ENCODE results near the gene SCYGR1. TPM values are rescaled to one million over a fixed set of nuclear protein-coding genes. Genes with fewer than 3 reads are reported as not detected.

SCYGR1 gene
- total and polyA plus RNA-seq, 2 of the 13 experiments (the other 11 are each of a cell fraction or from before 2014, with no cell fraction given), result not detected

- TF ChIP-seq, protein P1, sequence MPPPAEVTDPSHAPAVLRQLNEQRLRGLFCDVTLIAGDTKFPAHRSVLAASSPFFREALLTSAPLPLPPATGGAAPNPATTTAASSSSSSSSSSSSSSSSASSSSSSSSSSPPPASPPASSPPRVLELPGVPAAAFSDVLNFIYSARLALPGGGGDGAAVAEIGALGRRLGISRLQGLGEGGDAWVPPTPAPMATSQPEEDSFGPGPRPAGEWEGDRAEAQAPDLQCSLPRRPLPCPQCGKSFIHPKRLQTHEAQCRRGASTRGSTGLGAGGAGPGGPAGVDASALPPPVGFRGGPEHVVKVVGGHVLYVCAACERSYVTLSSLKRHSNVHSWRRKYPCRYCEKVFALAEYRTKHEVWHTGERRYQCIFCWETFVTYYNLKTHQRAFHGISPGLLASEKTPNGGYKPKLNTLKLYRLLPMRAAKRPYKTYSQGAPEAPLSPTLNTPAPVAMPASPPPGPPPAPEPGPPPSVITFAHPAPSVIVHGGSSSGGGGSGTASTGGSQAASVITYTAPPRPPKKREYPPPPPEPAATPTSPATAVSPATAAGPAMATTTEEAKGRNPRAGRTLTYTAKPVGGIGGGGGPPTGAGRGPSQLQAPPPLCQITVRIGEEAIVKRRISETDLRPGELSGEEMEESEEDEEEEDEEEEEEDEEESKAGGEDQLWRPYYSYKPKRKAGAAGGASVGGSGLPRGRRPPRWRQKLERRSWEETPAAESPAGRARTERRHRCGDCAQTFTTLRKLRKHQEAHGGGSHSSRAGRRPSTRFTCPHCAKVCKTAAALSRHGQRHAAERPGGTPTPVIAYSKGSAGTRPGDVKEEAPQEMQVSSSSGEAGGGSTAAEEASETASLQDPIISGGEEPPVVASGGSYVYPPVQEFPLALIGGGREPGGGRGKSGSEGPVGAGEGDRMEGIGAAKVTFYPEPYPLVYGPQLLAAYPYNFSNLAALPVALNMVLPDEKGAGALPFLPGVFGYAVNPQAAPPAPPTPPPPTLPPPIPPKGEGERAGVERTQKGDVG (CRISPR knock-in tag; IDR thresholded peaks at IDR 0.05; ENCODE audit: borderline replicate concordance), result no peak
- no peak for TF ChIP-seq ZNF121 (CRISPR knock-in tag; IDR thresholded peaks at IDR 0.05)
- no peak for TF ChIP-seq NFYB (CRISPR knock-in tag; IDR thresholded peaks at IDR 0.05)
- no peak for TF ChIP-seq RNF219 (CRISPR knock-in tag; IDR thresholded peaks at IDR 0.05)
Measured at GRCh38 chr2:227366769-227367426, 20.9 kb downstream of the SCYGR1 start (continued).

- CTCF ChIA-PET (ENCODE audit: low intra/inter-chr PET ratio, low total read pairs), result no interaction called here
- TF ChIP-seq AKAP8 (CRISPR knock-in tag; IDR thresholded peaks at IDR 0.05), result no peak
- no peak for TF ChIP-seq ZNF275 (CRISPR knock-in tag; IDR thresholded peaks at IDR 0.05; ENCODE audit: borderline replicate concordance)
- TF ChIP-seq HMGXB3 (CRISPR knock-in tag; IDR thresholded peaks at IDR 0.05; ENCODE audit: borderline replicate concordance), result no peak
- TF ChIP-seq ZNF644 (CRISPR knock-in tag; IDR thresholded peaks at IDR 0.05; ENCODE audit: low read depth), result no peak
- TF ChIP-seq BRD4 (CRISPR knock-in tag; IDR thresholded peaks at IDR 0.05), result no peak
Measured at GRCh38 chr2:227365833-227366232, 21.9 kb downstream of the SCYGR1 start.

More at GRCh38 chr2:227365833-227366232, 21.9 kb downstream of the SCYGR1 start:
- H2AFZ ChIP-seq (ENCODE audit: low read length), result no peak overlapping the region
- no peak overlapping the region for H3K4me3 ChIP-seq (replicated peaks in 1 of 3; ENCODE audit: insufficient read depth in 1 of 3, low read depth in 2 of 3, low read length in 3 of 3)
- ATAC-seq (no peak), DNase-seq (ENCODE audit: low spot score) (no peak), FAIRE-seq (no peak)
- no peaks in the 10 kb centered on the region for H3K9me3 ChIP-seq (ENCODE audit: low read length)
- peaks cover 0 to 2% of the 10 kb centered on the region in 2 experiments; a peak in 3 of 5 replicates for H3K36me3 ChIP-seq (replicated peaks in 1 of 2; ENCODE audit: control insufficient read depth in 1 of 2, insufficient read depth in 2 of 2, low read length in 2 of 2)
- no TSS peak for BruUV-seq (replicated peaks)
- POLR2A ChIA-PET, result no interaction called here
- no peak overlapping the region for H3K4me2 ChIP-seq (ENCODE audit: low read depth, low read length)
- H3K79me2 ChIP-seq (ENCODE audit: insufficient read depth, low read length), result no peaks in the 10 kb centered on the region
- in situ Hi-C loops (cut with HindIII; ENCODE audit: extremely low pct_ligation_motif_present, low pct_unique_long_range_greater_than_20kb) (no loop called here), intact Hi-C loops (cut with micrococcal nuclease; ENCODE audit: unreplicated experiment) (no loop called here)
- H3K4me1 ChIP-seq (ENCODE audit: insufficient read depth, low read length), result peaks cover 5% of the 10 kb centered on the region
- H4K20me1 ChIP-seq (ENCODE audit: insufficient read depth, low read length), result no peaks in the 10 kb centered on the region
- 96% methylated on average over 3 of the region's 3 CpGs for WGBS (ENCODE audit: low lambda C conversion rate)
- no peak overlapping the region for H3K27ac ChIP-seq (ENCODE audit: extremely low read length, insufficient read depth, low read length)
- H3K27me3 ChIP-seq (ENCODE audit: control insufficient read depth in 1 of 2, insufficient read depth in 2 of 2, low read length in 2 of 2), result no peaks in the 10 kb centered on the region
- H3K9ac ChIP-seq (ENCODE audit: insufficient read depth, low read depth, low read length), result no peak overlapping the region

Measured in HepG2 (cell line).